K562 (cell line): ENCODE results near the gene NRDE2. TPM values are rescaled to one million over a fixed set of nuclear protein-coding genes. Genes with fewer than 3 reads are reported as not detected.

ENCODE experiments used
- ATAC-seq: fragments of 200-7000 bp; cut with Tn5 transposase; 3 replicates; pipeline ENCODE4 v1.9.1; 2020; ENCODE audit warnings: moderate library complexity
- BruUV-seq: library from RNA; stranded (reverse); fragments of 400-500 nt; replicated peaks from 2 replicates; lab custom pipeline; 2021; lab: Mats Ljungman, UMichigan
- CTCF ChIA-PET: fragments of 300-600 bp; formaldehyde crosslinking; extraction: SDS; loops from one replicate; lab custom pipeline; 2021; ENCODE audit warnings: low intra/inter-chr PET ratio; lab: Yijun Ruan, JAX
- POLR2A ChIA-PET: fragments of 300-600, 350-650 bp; sonication (Branson Sonifier 250); formaldehyde crosslinking; extraction: SDS; loops from one replicate; lab custom pipeline; 2021; ENCODE audit warnings: antibody characterized with exemption, inconsistent platforms; lab: Yijun Ruan, JAX
- DNase-seq, 4 experiments: peaks; one replicate each; pipeline versions ENCODE4 v3.0.0 to v3.0.0-alpha.2; 2011 to 2018; ENCODE audit warnings: low spot score in 3 of 4, mixed read lengths in 3 of 4; ENCODE audit errors: extremely low read depth in 1 of 4
- FAIRE-seq: peaks from 2 replicates; lab custom pipeline; 2011; peaks lifted over from hg19 to GRCh38; lab: Jason Lieb, UNC
- H2AFZ ChIP-seq: 2 replicates; pipeline ENCODE4 v1.6.0; 2011; ENCODE audit warnings: low read depth, low read length, control low read depth, inconsistent platforms
- H3K27ac ChIP-seq: fragments of 200-600 bp; 3 replicates; pipeline ENCODE4 v1.8.0; 2011; ENCODE audit warnings: low read depth, mild to moderate bottlenecking, control low read depth, inconsistent platforms, low read length, moderate library complexity, mixed read lengths; ENCODE audit errors: extremely low read depth
- H3K27me3 ChIP-seq, 2 experiments: fragments of 300-600 bp in 1 of 2; 2 replicates in 1 of 2; 3 replicates in 1 of 2; pipeline versions ENCODE4 v1.6.0 to v1.8.0; 2011; ENCODE audit warnings: inconsistent platforms in 2 of 2, low read length in 2 of 2, mild to moderate bottlenecking in 1 of 2, mixed read lengths in 1 of 2, moderate library complexity in 1 of 2; ENCODE audit not compliant: control insufficient read depth in 2 of 2, insufficient read depth in 2 of 2
- H3K36me3 ChIP-seq: fragments of 300-600 bp; 3 replicates; pipeline ENCODE4 v1.8.0; 2011; ENCODE audit warnings: mild to moderate bottlenecking, low read length, inconsistent platforms; ENCODE audit not compliant: control insufficient read depth, insufficient read depth
- H3K4me1 ChIP-seq, 2 experiments: fragments of 200-600 bp in 1 of 2; replicated peaks in 1 of 2; 2 replicates in 1 of 2; 3 replicates in 1 of 2; pipeline versions ENCODE4 v1.5.1 to v1.8.0; 2011; ENCODE audit warnings: inconsistent platforms in 2 of 2, low read length in 2 of 2, mild to moderate bottlenecking in 1 of 2, mixed read lengths in 1 of 2, moderate library complexity in 1 of 2; ENCODE audit not compliant: control insufficient read depth in 2 of 2, insufficient read depth in 2 of 2
- H3K4me2 ChIP-seq: 2 replicates; pipeline ENCODE4 v1.6.1; 2011; ENCODE audit warnings: low read length, control low read depth, inconsistent platforms, mixed read lengths; ENCODE audit not compliant: insufficient read depth
- H3K4me3 ChIP-seq: fragments of 200-600 bp; sonication (generic), shearing (Covaris generic); 2 replicates; pipeline ENCODE4 v1.5.1; 2016; ENCODE audit warnings: control low read depth, inconsistent platforms
- H3K79me2 ChIP-seq: fragments of 200-600 bp; 3 replicates; pipeline ENCODE4 v1.8.0; 2011; ENCODE audit warnings: low read length, inconsistent platforms; ENCODE audit not compliant: control insufficient read depth, insufficient read depth
- H3K9ac ChIP-seq, 2 experiments: 2 replicates each; pipeline versions ENCODE4 v1.6.0 to v1.6.1; 2011; ENCODE audit warnings: low read depth in 2 of 2, low read length in 2 of 2, control low read depth in 1 of 2, inconsistent platforms in 1 of 2, mild to moderate bottlenecking in 1 of 2, mixed read lengths in 1 of 2; ENCODE audit not compliant: insufficient read depth in 1 of 2
- H3K9me1 ChIP-seq: one replicate; pipeline ENCODE4 v1.6.0; 2011; ENCODE audit warnings: inconsistent platforms, mild to moderate bottlenecking, low read length, moderate library complexity; ENCODE audit not compliant: control insufficient read depth, insufficient read depth
- H3K9me3 ChIP-seq: replicated peaks from 2 replicates; pipeline ENCODE4 v1.5.1; 2011; ENCODE audit warnings: low read depth, low read length, inconsistent platforms; ENCODE audit not compliant: control insufficient read depth, insufficient read depth
- H4K20me1 ChIP-seq: replicated peaks from 2 replicates; pipeline ENCODE4 v1.6.1; 2011; ENCODE audit warnings: low read length, inconsistent platforms, mixed read lengths; ENCODE audit not compliant: control insufficient read depth, insufficient read depth
- ARID3A ChIP-seq: IDR thresholded peaks from 2 replicates; pipeline ENCODE4 v1.6.1; 2012; ENCODE audit warnings: low read depth, low read length, improper control_type of control experiment, borderline replicate concordance
- DNMT1 ChIP-seq: fragments of 450-650 bp; IDR thresholded peaks from 2 replicates; pipeline ENCODE4 v1.6.1; 2016; ENCODE audit warnings: antibody characterized with exemption, mild to moderate bottlenecking
- EZH2 ChIP-seq: IDR thresholded peaks from 2 replicates; pipeline ENCODE4 v1.6.1; 2012; ENCODE audit warnings: low read depth, mild to moderate bottlenecking, inconsistent platforms, low read length, borderline replicate concordance
- GTF2E2 ChIP-seq: fragments of 200-800 bp; sonication (Bioruptor generic); IDR thresholded peaks from 2 replicates; pipeline ENCODE4 v1.6.1; 2016; ENCODE audit warnings: missing genetic modification characterization, missing compliant biosample characterization
- KDM2B ChIP-seq: fragments of 250-450 bp; sonication (Bioruptor Pico); IDR thresholded peaks from 2 replicates; pipeline ENCODE4 v1.8.0; 2021; ENCODE audit warnings: mild to moderate bottlenecking, moderate library complexity
- KLF1 ChIP-seq: fragments of 450-650 bp; IDR thresholded peaks from 2 replicates; pipeline ENCODE4 v1.6.1; 2016; ENCODE audit warnings: missing genetic modification characterization, missing compliant biosample characterization
- MTA3 ChIP-seq: fragments of 450-650 bp; formaldehyde crosslinking; IDR thresholded peaks from 2 replicates; pipeline ENCODE4 v1.6.1; 2017; ENCODE audit warnings: mild to moderate bottlenecking, borderline replicate concordance
- NFE2 ChIP-seq: IDR thresholded peaks from 2 replicates; pipeline ENCODE4 v1.6.1; 2014; ENCODE audit warnings: antibody characterized with exemption, low read depth
- NRF1 ChIP-seq, 2 experiments: fragments of 450-650 bp; IDR thresholded peaks in 1 of 2; conservative IDR thresholded peaks in 1 of 2; 2 replicates each; pipeline ENCODE4 v1.6.1; 2014; ENCODE audit warnings: mild to moderate bottlenecking in 2 of 2
- POLR2G ChIP-seq: fragments of 200-400 bp; formaldehyde crosslinking; IDR thresholded peaks from 2 replicates; pipeline ENCODE4 v1.6.1; 2017; ENCODE audit warnings: low read depth, mild to moderate bottlenecking, antibody characterized with exemption, low read length, moderate library complexity
- RHOXF2B ChIP-seq: fragments of 250-450 bp; sonication (Bioruptor Pico); conservative IDR thresholded peaks from 2 replicates; pipeline ENCODE4 v1.5.1; 2021
- SAP30 ChIP-seq: fragments of 200-600 bp; sonication (generic); IDR thresholded peaks from 2 replicates; pipeline ENCODE4 v1.6.1; 2012; ENCODE audit warnings: borderline replicate concordance, low read depth, mild to moderate bottlenecking, moderate library complexity, low read length, control low read depth, inconsistent platforms; ENCODE audit not compliant: insufficient read depth, poor library complexity, severe bottlenecking
- TEAD1 ChIP-seq, 2 experiments: fragments of 450-650 bp in 1 of 2; sonication (generic) in 1 of 2; formaldehyde crosslinking; IDR thresholded peaks; 2 replicates each; pipeline versions ENCODE4 v1.4.0 to v1.8.0; 2020 to 2022; ENCODE audit warnings: mild to moderate bottlenecking in 2 of 2, missing genetic modification reagents in 1 of 2
- TEAD2 ChIP-seq: fragments of 450-650 bp; IDR thresholded peaks from 2 replicates; pipeline ENCODE4 v1.6.1; 2016; ENCODE audit warnings: missing genetic modification characterization, control low read depth, missing compliant biosample characterization
- ZBTB1 ChIP-seq: sonication (generic); formaldehyde crosslinking; IDR thresholded peaks from 2 replicates; pipeline ENCODE4 v1.8.1; 2023; ENCODE audit warnings: missing genetic modification reagents, low read depth, mild to moderate bottlenecking, borderline replicate concordance
- ZBTB33 ChIP-seq: sonication (generic); formaldehyde crosslinking; IDR thresholded peaks from 2 replicates; pipeline ENCODE4 v1.8.1; 2023; ENCODE audit warnings: mild to moderate bottlenecking, missing genetic modification reagents
- ZFP1 ChIP-seq: fragments of 450-650 bp; formaldehyde crosslinking; IDR thresholded peaks from 2 replicates; pipeline ENCODE4 v1.4.0; 2020; ENCODE audit warnings: mild to moderate bottlenecking, mixed read lengths
- ZNF717 ChIP-seq: fragments of 250-450 bp; sonication (Bioruptor Pico); IDR thresholded peaks from 2 replicates; pipeline ENCODE4 v1.5.0; 2021
- ZNF740 ChIP-seq, 3 experiments: fragments of 200-800 bp in 1 of 3; sonication (Bioruptor generic) in 1 of 3; sonication (generic) in 1 of 3; formaldehyde crosslinking in 1 of 3; IDR thresholded peaks; 2 replicates each; pipeline versions ENCODE4 v1.6.1 to v1.8.0; 2016 to 2022; ENCODE audit warnings: mild to moderate bottlenecking in 2 of 3, missing compliant biosample characterization in 2 of 3, missing genetic modification characterization in 2 of 3, missing genetic modification reagents in 1 of 3
- ZNF778 ChIP-seq: fragments of 450-650 bp; formaldehyde crosslinking; IDR thresholded peaks from 2 replicates; pipeline ENCODE4 v1.4.0; 2020; ENCODE audit warnings: mild to moderate bottlenecking, moderate library complexity
- WGBS: fragments of 100-300 bp; shearing (Covaris generic); methylation state at CpG from one replicate; pipeline ENCODE4 v1.1.6; 2016; ENCODE audit warnings: low coverage, mixed read lengths; ENCODE audit not compliant: insufficient coverage; ENCODE audit errors: missing lambda C conversion rate; 5-methylcytosine and 5-hydroxymethylcytosine counted together
- in situ Hi-C: fragments of 300-500 bp; cut with MboI; formaldehyde crosslinking; loops from 4 replicates; pipeline ENCODE4 v1.15.0; 2018; ENCODE audit warnings: inconsistent platforms, mixed read lengths
- intact Hi-C: fragments of 100-400 bp; cut with micrococcal nuclease; formaldehyde crosslinking; loops from 2 replicates; pipeline ENCODE4 v1.14.2; 2022
- polyA plus RNA-seq, 8 experiments: library from polyadenylated mRNA; depleted of rRNA in 4 of 8; stranded (reverse) in 5 of 8; unstranded in 3 of 8; fragments of >200 nt; fragmentation: Nextera tagmentation in 2 of 8; fragmentation: Illumina TruSeq in 1 of 8; extraction: Ambion mirVana in 2 of 8; extraction: Trizol in 1 of 8; gene quantifications; 2 replicates each; pipeline versions ENCODE4 v1.2.1 to v1.2.3, GENCODE V29; 2011 to 2014; ENCODE audit warnings: inconsistent platforms in 1 of 8, missing spikeins in 1 of 8
- total RNA-seq, 7 experiments: library from RNA; depleted of rRNA in 6 of 7; stranded (reverse); fragments of >200 nt in 6 of 7; fragmentation: Illumina TruSeq in 2 of 7; extraction: Trizol in 2 of 7; gene quantifications; 2 replicates each; pipeline versions ENCODE4 v1.2.1 to v1.2.3, GENCODE V29; 2011 to 2021; ENCODE audit warnings: low replicate concordance in 1 of 7

The NRDE2 gene
- total and polyA plus RNA-seq, 9 of the 15 experiments (the other 6 are each of a cell fraction or from before 2014, with no cell fraction given), result 3.3 to 15.0 (median 8.4) TPM

GRCh38 chr14:90268420-90268819, 63.3 kb downstream of the NRDE2 start:
- intact Hi-C loops, result no loop called here
- H3K9me1 ChIP-seq, result peaks cover 2% of the 10 kb centered on the region
- WGBS, result 92% methylated on average over 4 of the region's 4 CpGs
- ChIA-PET CTCF (no interaction called here), POLR2A (interaction anchor here (0.9 to 3.1 kb wide), 4 partner anchors 8 to 114 kb away, joined by 3 to 35 read pairs (median 4); partner anchors contain the start of genes NRDE2 and PSMC1)
- H3K4me3 ChIP-seq, result no peak overlapping the region
- H3K27ac ChIP-seq, result no peak overlapping the region
- H4K20me1 ChIP-seq, result no peaks in the 10 kb centered on the region
- H3K9ac ChIP-seq, result no peak overlapping the region
- no peaks in the 10 kb centered on the region for H3K79me2 ChIP-seq
- H3K4me1 ChIP-seq, result no peaks in the 10 kb centered on the region
- no peak overlapping the region for H2AFZ ChIP-seq
- no TSS peak for BruUV-seq
- peaks cover 81% of the 10 kb centered on the region for H3K36me3 ChIP-seq
- TF ChIP-seq ZNF778 (CRISPR knock-in tag), result no peak
- TF ChIP-seq POLR2G, result no peak
- no peak for TF ChIP-seq ZBTB1 (CRISPR knock-in tag)
- TF ChIP-seq ARID3A, result no peak
- TF ChIP-seq EZH2, result no peak
- TF ChIP-seq GTF2E2, result no peak
- TF ChIP-seq SAP30, result no peak
- TF ChIP-seq NRF1 (conservative IDR thresholded peaks at IDR 0.05 in 1 of 2, IDR thresholded peaks at IDR 0.05 in 1 of 2), result no peak
- no peak for TF ChIP-seq KDM2B (CRISPR knock-in tag)
- TF ChIP-seq RHOXF2B, result no peak
- no peak for TF ChIP-seq ZNF717 (CRISPR knock-in tag)
- no peak for TF ChIP-seq ZNF740 (CRISPR knock-in tag; IDR thresholded peaks at IDR 0.05)
- no peak for TF ChIP-seq ZNF740 (tag; IDR thresholded peaks at IDR 0.05)
- no peak for TF ChIP-seq NFE2
- no peak for TF ChIP-seq MTA3
- no peak for TF ChIP-seq TEAD1 (CRISPR knock-in tag; IDR thresholded peaks at IDR 0.05)
- TF ChIP-seq KLF1 (tag), result no peak
- TF ChIP-seq ZFP1, result no peak
- TF ChIP-seq TEAD2 (tag), result no peak
- no peak for TF ChIP-seq ZBTB33 (CRISPR knock-in tag)
- TF ChIP-seq DNMT1, result no peak
- H3K27me3 ChIP-seq, result no peaks in the 10 kb centered on the region
- no peak for FAIRE-seq
- H3K4me2 ChIP-seq, result no peak overlapping the region
- no peaks in the 10 kb centered on the region for H3K9me3 ChIP-seq
- in situ Hi-C loops, result no loop called here
- no peak for DNase-seq
- no peak for ATAC-seq
